ENCODE data around the gene HRC. TPM values are rescaled to one million over a fixed set of nuclear protein-coding genes. Genes with fewer than 3 reads are reported as not detected.

The HRC gene
- total RNA-seq, 2 experiments from 2014 or later: not detected

- H3K36me3 Mint-ChIP-seq (ENCODE audit: low read depth): peaks cover 50% of the 10 kb centered on the region
- peaks cover 13% of the 10 kb centered on the region for H3K4me1 Mint-ChIP-seq
- no peaks in the 10 kb centered on the region for H3K9me3 Mint-ChIP-seq
- CTCF ChIA-PET: no interaction called here
- DNase-seq: no peak
- no peak overlapping the region for H3K4me3 Mint-ChIP-seq
- no peak overlapping the region for H3K27ac Mint-ChIP-seq
- H3K27me3 Mint-ChIP-seq: no peaks in the 10 kb centered on the region
- POLR2A ChIA-PET: no interaction called here
These were observed 52.9 kb downstream of the HRC start for GRCh38 chr19:49102303-49102702.

Other genes with a start within 250 kb of the HRC start
- gene DHDH, start 221.7 kb downstream of the HRC start, total RNA-seq: 1 to 10 TPM; 3.1 to 3.2 TPM
- gene BAX, start 200.5 kb downstream of the HRC start, total RNA-seq: 100 to 1,000 TPM; 310 to 324 TPM
- 100 to 1,000 TPM; 683 to 880 TPM for gene FTL, start 190.1 kb downstream of the HRC start, total RNA-seq
- 10 to 100 TPM; 55.8 to 60.8 TPM for gene GYS1, start 162.1 kb downstream of the HRC start, total RNA-seq
- gene RUVBL2, start 161.5 kb downstream of the HRC start, total RNA-seq: 10 to 100 TPM; 82.2 to 89.4 TPM
- not detected for gene LHB, start 138.3 kb downstream of the HRC start, total RNA-seq
- not detected for gene CGB3, start 131.1 kb downstream of the HRC start, total RNA-seq
- under 1 TPM in 1 of 2 experiments, not detected in 1; 0.47 TPM for gene CGB2, start 123.5 kb downstream of the HRC start, total RNA-seq
- not detected for gene CGB1, start 118.5 kb downstream of the HRC start, total RNA-seq
- gene CGB5, start 111.5 kb downstream of the HRC start, total RNA-seq: not detected
- not detected for gene CGB8, start 106.3 kb downstream of the HRC start, total RNA-seq
- not detected for gene CGB7, start 97.6 kb downstream of the HRC start, total RNA-seq
- gene NTF4, start 90.6 kb downstream of the HRC start, total RNA-seq: not detected
- gene KCNA7, start 82.7 kb downstream of the HRC start, total RNA-seq: not detected
- 100 to 1,000 TPM; 234 to 249 TPM for gene SNRNP70, start 69.9 kb downstream of the HRC start, total RNA-seq
- 1 to 10 TPM; 5.6 TPM for gene LIN7B, start 41.0 kb downstream of the HRC start, total RNA-seq
- gene C19orf73, start 36.3 kb downstream of the HRC start, total RNA-seq: 1 to 10 TPM; 1.0 to 1.3 TPM
- gene PPFIA3, start 35.9 kb downstream of the HRC start, total RNA-seq: 1 to 10 TPM; 1.6 TPM
- gene TRPM4, start 2.4 kb upstream of the HRC start, total RNA-seq: under 1 TPM; 0.25 to 0.33 TPM
- 1 to 10 TPM; 4.8 to 5.7 TPM for gene SLC6A16, start 169.8 kb upstream of the HRC start, total RNA-seq
- gene CD37, start 180.0 kb upstream of the HRC start, total RNA-seq: 100 to 1,000 TPM; 268 to 352 TPM
- gene TEAD2, start 207.0 kb upstream of the HRC start, total RNA-seq: not detected
- not detected for gene DKKL1, start 208.5 kb upstream of the HRC start, total RNA-seq
- under 1 TPM; 0.45 to 0.85 TPM for gene KASH5, start 232.9 kb upstream of the HRC start, total RNA-seq